ENCODE measurements around the gene PTPRH. TPM values are rescaled to one million over a fixed set of nuclear protein-coding genes. Genes with fewer than 3 reads are reported as not detected.

PTPRH gene
- total and polyA plus RNA-seq, 9 of the 15 experiments (the other 6 are each of a cell fraction or from before 2014, with no cell fraction given): 0.87 to 34.3 (median 22.7) TPM

GRCh38 chr19:55197528-55197927 is 11.8 kb downstream of the PTPRH start (continued):
- TF ChIP-seq RNF219 (CRISPR knock-in tag; IDR thresholded peaks at IDR 0.05) (no peak), ZNF133 (CRISPR knock-in tag; IDR thresholded peaks at IDR 0.05) (no peak), JUND (IDR thresholded peaks at IDR 0.05; ENCODE audit: borderline replicate concordance, low read depth, low read length) (0 out of 2 replicates have a peak, but pooled peaks have one; percentile 5), JUND (tag; IDR thresholded peaks at IDR 0.05; ENCODE audit: borderline replicate concordance, low read depth, low read length) (no peak), ZBTB7A (IDR thresholded peaks at IDR 0.05; ENCODE audit: borderline replicate concordance, control insufficient read depth, low read depth, low read length) (no peak), ZBED1 (IDR thresholded peaks at IDR 0.05) (no peak)

- WGBS (ENCODE audit: insufficient coverage, low coverage, missing lambda C conversion rate): 90% methylated on average over 10 of the region's 10 CpGs
- FAIRE-seq (peak; percentile 77), ATAC-seq (peak; percentile 71), DNase-seq (ENCODE audit: extremely low read depth in 1 of 4, low spot score in 3 of 4) (no peak)
- Histone ChIP-seq H3K36me3 (ENCODE audit: control insufficient read depth, insufficient read depth, low read length) (peaks cover 73% of the 10 kb centered on the region), H3K9me1 (ENCODE audit: control insufficient read depth, insufficient read depth, low read length) (no peaks in the 10 kb centered on the region), H3K9me3 (replicated peaks; ENCODE audit: control insufficient read depth, insufficient read depth, low read depth, low read length) (no peaks in the 10 kb centered on the region), H3K4me2 (ENCODE audit: insufficient read depth, low read length) (no peak overlapping the region), H3K9ac (ENCODE audit: insufficient read depth in 1 of 2, low read depth in 2 of 2, low read length in 2 of 2) (no peak overlapping the region), H3K4me3 (no peak overlapping the region), H3K79me2 (ENCODE audit: control insufficient read depth, insufficient read depth, low read length) (no peaks in the 10 kb centered on the region), H3K27ac (ENCODE audit: extremely low read depth, low read depth, low read length) (no peak overlapping the region), H4K20me1 (replicated peaks; ENCODE audit: control insufficient read depth, insufficient read depth, low read length) (no peaks in the 10 kb centered on the region), H3K27me3 (ENCODE audit: control insufficient read depth in 2 of 2, insufficient read depth in 2 of 2, low read length in 2 of 2) (no peaks in the 10 kb centered on the region), H3K4me1 (replicated peaks in 1 of 2; ENCODE audit: control insufficient read depth in 2 of 2, insufficient read depth in 2 of 2, low read length in 2 of 2) (no peaks in the 10 kb centered on the region), H2AFZ (ENCODE audit: low read depth, low read length) (no peak overlapping the region)
- CTCF ChIA-PET (ENCODE audit: low intra/inter-chr PET ratio): no interaction called here
- BruUV-seq (replicated peaks): no TSS peak
- intact Hi-C loops (cut with micrococcal nuclease) (no loop called here), in situ Hi-C loops (cut with MboI) (no loop called here)
- POLR2A ChIA-PET: interaction anchor here (0.6 to 1.7 kb wide), 8 partner anchors 10 to 210 kb away, joined by 3 to 6 read pairs (median 3); partner anchors contain the start of genes PTPRH, SYT5 and TMEM238
- TF ChIP-seq ZNF143 (CRISPR knock-in tag; IDR thresholded peaks at IDR 0.05) (peak; percentile 81), PHB2 (IDR thresholded peaks at IDR 0.05; ENCODE audit: low read depth) (no peak), HCFC1 (IDR thresholded peaks at IDR 0.05; ENCODE audit: low read depth, low read length) (peak; percentile 88), RBFOX2 (IDR thresholded peaks at IDR 0.05; ENCODE audit: low read depth, low read length) (peak; percentile 10; the same call in 1 of the 2 replicates), CREM (IDR thresholded peaks at IDR 0.05; ENCODE audit: low read depth) (0 out of 2 replicates have a peak, but pooled peaks have one; percentile 27), SIX5 (IDR thresholded peaks at IDR 0.05; ENCODE audit: borderline replicate concordance in 1 of 2, insufficient read depth in 1 of 2, low read depth in 1 of 2, low read length in 2 of 2) (peak; percentile 74 to 84; a peak in 3 of 4 replicates), ZBED1 (IDR thresholded peaks at IDR 0.05) (no peak), YY1 (IDR thresholded peaks at IDR 0.05; ENCODE audit: borderline replicate concordance in 1 of 3, control insufficient read depth in 1 of 3, extremely low read depth in 1 of 3, insufficient read depth in 3 of 3, insufficient read length in 1 of 3, insufficient replicate concordance in 2 of 3, low read depth in 1 of 3, low read length in 2 of 3) (peak in 1 of 3 experiments; percentile 56), NFATC3 (IDR thresholded peaks at IDR 0.05) (no peak)
- TF ChIP-seq, protein P1, sequence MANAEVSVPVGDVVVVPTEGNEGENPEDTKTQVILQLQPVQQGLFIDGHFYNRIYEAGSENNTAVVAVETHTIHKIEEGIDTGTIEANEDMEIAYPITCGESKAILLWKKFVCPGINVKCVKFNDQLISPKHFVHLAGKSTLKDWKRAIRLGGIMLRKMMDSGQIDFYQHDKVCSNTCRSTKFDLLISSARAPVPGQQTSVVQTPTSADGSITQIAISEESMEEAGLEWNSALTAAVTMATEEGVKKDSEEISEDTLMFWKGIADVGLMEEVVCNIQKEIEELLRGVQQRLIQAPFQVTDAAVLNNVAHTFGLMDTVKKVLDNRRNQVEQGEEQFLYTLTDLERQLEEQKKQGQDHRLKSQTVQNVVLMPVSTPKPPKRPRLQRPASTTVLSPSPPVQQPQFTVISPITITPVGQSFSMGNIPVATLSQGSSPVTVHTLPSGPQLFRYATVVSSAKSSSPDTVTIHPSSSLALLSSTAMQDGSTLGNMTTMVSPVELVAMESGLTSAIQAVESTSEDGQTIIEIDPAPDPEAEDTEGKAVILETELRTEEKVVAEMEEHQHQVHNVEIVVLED (CRISPR knock-in tag; IDR thresholded peaks at IDR 0.05): no peak
These were observed 12.5 kb downstream of the PTPRH start for GRCh38 chr19:55196803-55197202.

All from K562 (cell line).